Measurements from ENCODE around the gene USP16. TPM values are rescaled to one million over a fixed set of nuclear protein-coding genes. Genes with fewer than 3 reads are reported as not detected.
A peak's percentile ranks its signal among the peaks of the same experiment; 100 is the strongest.
"Not testable (repeated sequence)": the region's sequence is repeated elsewhere in the genome, so short reads cannot be mapped to it uniquely, and the experiment has no call there.

The USP16 gene
- total RNA-seq (10 to 100 TPM; 40.9 to 84.3 (median 62.7) TPM), polyA plus RNA-seq (10 to 100 TPM; 17.9 to 19.1 TPM), total RNA-seq (192 reads per million, percentile 93 among the genes with 10 or more reads in this experiment)

GRCh38 chr21:29024474-29025327 is at the start of gene USP16:
TSS of gene USP16 (plus strand) at chr21:29024668. CDS start at chr21:29027914, 3,246 bp downstream.
- intact Hi-C loops (cut with micrococcal nuclease), result loop anchor here (1.0 to 5.0 kb wide), 10 partner anchors 9 to 413 kb away; partner anchors contain the start of genes CCT8 (in 2 of the 2) and LTN1 (in 1 of the 2)
- no peaks in the 10 kb centered on the region for H3K27me3 ChIP-seq (ENCODE audit: control insufficient read depth in 2 of 2, insufficient read depth in 2 of 2, low read length in 2 of 2)
- ChIA-PET POLR2A (interaction anchor here (1.0 to 16.5 kb wide), 13 partner anchors 11 to 274 kb away, joined by 3 to 408 read pairs (median 5); partner anchors contain the start of genes BACH1, CCT8 and LTN1), CTCF (interaction anchor here (1.2 kb wide), 1 partner anchor 52 kb away, joined by 5 read pairs; no protein-coding TSS in a partner anchor)
- H3K36me3 ChIP-seq (ENCODE audit: control insufficient read depth in 2 of 3, insufficient read depth in 3 of 3, low read length in 3 of 3), result peaks cover 0 to 11% (median 0%) of the 10 kb centered on the region in 3 experiments
- Mint-ChIP-seq H3K27ac (peak within 1 kb of the TSS; percentile 97 to 100 (median 99)), H3K9me3 (peaks cover 0 to 3% (median 0%) of the 10 kb centered on the region in 11 donors), H3K4me3 (peak within 1 kb of the TSS; percentile 88 to 99 (median 96)), H3K36me3 (peaks cover 0 to 12% (median 5%) of the 10 kb centered on the region in 5 donors), H3K4me1 (peaks cover 21 to 79% (median 53%) of the 10 kb centered on the region in 7 donors), H3K27me3 (no peaks in the 10 kb centered on the region)
- peak within 1 kb of the TSS; percentile 88 for H3K4me3 ChIP-seq (ENCODE audit: low read length)
- DNase-seq (peak; percentile 86 to 97 (median 96)), ATAC-seq (peak; percentile 94)
- peak within 1 kb of the TSS; percentile 93 for H3K27ac ChIP-seq (ENCODE audit: low read depth, low read length)
- H3K4me1 ChIP-seq (ENCODE audit: control insufficient read depth in 2 of 2, insufficient read depth in 2 of 2, low read length in 2 of 2), result peaks cover 35 to 41% of the 10 kb centered on the region in 2 donors
- no peaks in the 10 kb centered on the region for H3K9me3 ChIP-seq (ENCODE audit: control insufficient read depth in 2 of 3, low read length in 3 of 3)

- Histone ChIP-seq H3K27ac (ENCODE audit: low read depth, low read length) (no peak overlapping the region), H3K4me3 (ENCODE audit: low read length) (no peak overlapping the region), H3K36me3 (ENCODE audit: control insufficient read depth in 2 of 3, insufficient read depth in 3 of 3, low read length in 3 of 3) (peaks cover 6 to 56% (median 11%) of the 10 kb centered on the region in 3 experiments), H3K27me3 (ENCODE audit: control insufficient read depth in 2 of 2, insufficient read depth in 2 of 2, low read length in 2 of 2) (no peaks in the 10 kb centered on the region), H3K4me1 (ENCODE audit: control insufficient read depth in 2 of 2, insufficient read depth in 2 of 2, low read length in 2 of 2) (no peaks in the 10 kb centered on the region), H3K9me3 (ENCODE audit: control insufficient read depth in 2 of 3, low read length in 3 of 3) (no peaks in the 10 kb centered on the region)
- no peak overlapping the region for H3K4me3 Mint-ChIP-seq
- POLR2A ChIA-PET, result interaction anchor here (0.9 kb wide), 1 partner anchor 44 kb away, joined by 4 read pairs; the partner anchor contains the start of gene RWDD2B
- H3K27ac Mint-ChIP-seq, result no peak overlapping the region
- intact Hi-C loops (cut with micrococcal nuclease), result no loop called here
- H3K36me3 Mint-ChIP-seq, result peaks cover 18 to 54% (median 29%) of the 10 kb centered on the region in 5 donors
- peaks cover 5 to 29% (median 12%) of the 10 kb centered on the region in 7 donors for H3K4me1 Mint-ChIP-seq
- ATAC-seq, result no peak
- CTCF ChIA-PET, result interaction anchor here (1.0 kb wide), 1 partner anchor 66 kb away, joined by 3 read pairs; no protein-coding TSS in a partner anchor
- no peaks in the 10 kb centered on the region for H3K27me3 Mint-ChIP-seq
- DNase-seq, result no peak
- no peaks in the 10 kb centered on the region for H3K9me3 Mint-ChIP-seq
Observed at GRCh38 chr21:28975397-28975796, 49.1 kb upstream of the USP16 start.

- Histone ChIP-seq H3K36me3 (ENCODE audit: control insufficient read depth in 2 of 3, insufficient read depth in 3 of 3, low read length in 3 of 3) (peaks cover 13 to 74% (median 13%) of the 10 kb centered on the region in 3 experiments), H3K4me3 (ENCODE audit: low read length) (no peak overlapping the region), H3K4me1 (ENCODE audit: control insufficient read depth in 2 of 2, insufficient read depth in 2 of 2, low read length in 2 of 2) (no peaks in the 10 kb centered on the region), H3K9me3 (ENCODE audit: control insufficient read depth in 2 of 3, low read length in 3 of 3) (no peaks in the 10 kb centered on the region), H3K27me3 (ENCODE audit: control insufficient read depth in 2 of 2, insufficient read depth in 2 of 2, low read length in 2 of 2) (no peaks in the 10 kb centered on the region), H3K27ac (ENCODE audit: low read depth, low read length) (no peak overlapping the region)
- intact Hi-C loops (cut with micrococcal nuclease), result no loop called here
- CTCF ChIA-PET, result no interaction called here
- DNase-seq (no peak), ATAC-seq (no peak)
- Mint-ChIP-seq H3K36me3 (peaks cover 20 to 52% (median 29%) of the 10 kb centered on the region in 5 donors), H3K4me1 (peaks cover 8 to 24% (median 14%) of the 10 kb centered on the region in 7 donors), H3K4me3 (no peak overlapping the region), H3K9me3 (no peaks in the 10 kb centered on the region), H3K27me3 (no peaks in the 10 kb centered on the region), H3K27ac (peak overlapping the region in 1 of 9 donors; percentile 11)
- POLR2A ChIA-PET, result no interaction called here
Observed at GRCh38 chr21:28979092-28979491, 45.4 kb upstream of the USP16 start.

- no peaks in the 10 kb centered on the region for H3K9me3 Mint-ChIP-seq
- POLR2A ChIA-PET, result interaction anchor here (0.6 to 1.2 kb wide), 2 partner anchors 44 to 61 kb away, joined by 3 to 4 read pairs; no protein-coding TSS in a partner anchor
- H3K27ac Mint-ChIP-seq, result peak overlapping the region in 1 of 9 donors; percentile 47
Observed at GRCh38 chr21:28982637-28983036, 41.8 kb upstream of the USP16 start.

GRCh38 chr21:28986677-28987076 is 37.8 kb upstream of the USP16 start:
- intact Hi-C loops (cut with micrococcal nuclease), result no loop called here
- CTCF ChIA-PET, result no interaction called here
- Mint-ChIP-seq H3K27me3 (no peaks in the 10 kb centered on the region), H3K4me3 (no peak overlapping the region), H3K4me1 (peaks cover 20 to 51% (median 45%) of the 10 kb centered on the region in 7 donors), H3K27ac (no peak overlapping the region), H3K36me3 (peaks cover 12 to 26% (median 22%) of the 10 kb centered on the region in 5 donors), H3K9me3 (no peaks in the 10 kb centered on the region)
- Histone ChIP-seq H3K36me3 (ENCODE audit: control insufficient read depth in 2 of 3, insufficient read depth in 3 of 3, low read length in 3 of 3) (peaks cover 7 to 41% (median 20%) of the 10 kb centered on the region in 3 experiments), H3K4me1 (ENCODE audit: control insufficient read depth in 2 of 2, insufficient read depth in 2 of 2, low read length in 2 of 2) (peaks cover 6 to 10% of the 10 kb centered on the region in 2 donors), H3K27ac (ENCODE audit: low read depth, low read length) (no peak overlapping the region), H3K9me3 (ENCODE audit: control insufficient read depth in 2 of 3, low read length in 3 of 3) (no peaks in the 10 kb centered on the region), H3K4me3 (ENCODE audit: low read length) (no peak overlapping the region), H3K27me3 (ENCODE audit: control insufficient read depth in 2 of 2, insufficient read depth in 2 of 2, low read length in 2 of 2) (no peaks in the 10 kb centered on the region)
- POLR2A ChIA-PET, result interaction anchor here (1.0 kb wide), 1 partner anchor 38 kb away, joined by 3 read pairs; the partner anchor contains the start of gene USP16
- no peak for DNase-seq
- ATAC-seq, result no peak

More at GRCh38 chr21:28982637-28983036, 41.8 kb upstream of the USP16 start:
- Mint-ChIP-seq H3K4me3 (no peak overlapping the region), H3K36me3 (peaks cover 18 to 41% (median 27%) of the 10 kb centered on the region in 5 donors), H3K27me3 (no peaks in the 10 kb centered on the region), H3K4me1 (peaks cover 5 to 19% (median 15%) of the 10 kb centered on the region in 7 donors)
- CTCF ChIA-PET, result no interaction called here
- intact Hi-C loops (cut with micrococcal nuclease), result no loop called here
- Histone ChIP-seq H3K4me1 (ENCODE audit: control insufficient read depth in 2 of 2, insufficient read depth in 2 of 2, low read length in 2 of 2) (no peaks in the 10 kb centered on the region), H3K4me3 (ENCODE audit: low read length) (no peak overlapping the region), H3K27me3 (ENCODE audit: control insufficient read depth in 2 of 2, insufficient read depth in 2 of 2, low read length in 2 of 2) (no peaks in the 10 kb centered on the region), H3K36me3 (ENCODE audit: control insufficient read depth in 2 of 3, insufficient read depth in 3 of 3, low read length in 3 of 3) (peaks cover 7 to 70% (median 20%) of the 10 kb centered on the region in 3 experiments), H3K27ac (ENCODE audit: low read depth, low read length) (no peak overlapping the region), H3K9me3 (ENCODE audit: control insufficient read depth in 2 of 3, low read length in 3 of 3) (no peaks in the 10 kb centered on the region)
- DNase-seq, result no peak
- ATAC-seq, result no peak

- Histone ChIP-seq H3K4me1 (ENCODE audit: control insufficient read depth in 2 of 2, insufficient read depth in 2 of 2, low read length in 2 of 2) (peaks cover 11 to 18% of the 10 kb centered on the region in 2 donors), H3K36me3 (ENCODE audit: control insufficient read depth in 2 of 3, insufficient read depth in 3 of 3, low read length in 3 of 3) (peaks cover 5 to 32% (median 14%) of the 10 kb centered on the region in 3 experiments)
- H3K4me1 Mint-ChIP-seq, result peaks cover 27 to 60% (median 56%) of the 10 kb centered on the region in 7 donors
- H3K9me3 Mint-ChIP-seq; H3K4me3 Mint-ChIP-seq; H3K27me3 Mint-ChIP-seq; H3K4me3 ChIP-seq (ENCODE audit: low read length); CTCF ChIA-PET; ATAC-seq; DNase-seq; POLR2A ChIA-PET; H3K27me3 ChIP-seq (ENCODE audit: control insufficient read depth in 2 of 2, insufficient read depth in 2 of 2, low read length in 2 of 2); intact Hi-C loops (cut with micrococcal nuclease); H3K27ac ChIP-seq (ENCODE audit: low read depth, low read length); H3K9me3 ChIP-seq (ENCODE audit: control insufficient read depth in 2 of 3, low read length in 3 of 3): not testable (repeated sequence)
- H3K36me3 Mint-ChIP-seq, result peaks cover 10 to 18% (median 17%) of the 10 kb centered on the region in 5 donors
- H3K27ac Mint-ChIP-seq, result peak overlapping the region in 1 of 9 donors; percentile 56
Observed at GRCh38 chr21:28988146-28988545, 36.3 kb upstream of the USP16 start.
